PC-3 (cell line): ENCODE data around the gene AKAP8. TPM values are rescaled to one million over a fixed set of nuclear protein-coding genes. Genes with fewer than 3 reads are reported as not detected.

Source experiments
- ATAC-seq: fragments of 200-7000 bp; cut with Tn5 transposase; 2 replicates; pipeline ENCODE4 v1.9.1; 2020; ENCODE audit warnings: mild to moderate bottlenecking, moderate library complexity
- BruUV-seq: library from RNA; stranded (reverse); fragments of 400-500 nt; replicated peaks from 2 replicates; lab custom pipeline; 2021; lab: Mats Ljungman, UMichigan
- CTCF ChIA-PET: fragments of 300-600 bp; sonication (Branson Sonifier 250); formaldehyde crosslinking; loops from one replicate; lab custom pipeline; 2022; ENCODE audit warnings: antibody characterized with exemption; lab: Charles Lee
- POLR2A ChIA-PET: fragments of 300-600 bp; sonication (Branson Sonifier 250); formaldehyde crosslinking; loops from one replicate; lab custom pipeline; 2022; ENCODE audit warnings: antibody characterized with exemption; ENCODE audit not compliant: unreplicated experiment; lab: Charles Lee
- DNase-seq: peaks from one replicate; pipeline ENCODE4 v3.0.0-alpha.2; 2015
- H2AFZ ChIP-seq: fragments of 300-600 bp; sonication (generic); 2 replicates; pipeline ENCODE4 v1.6.0; 2016; ENCODE audit warnings: antibody characterized with exemption, low read length
- H3F3A ChIP-seq: fragments of 300-600 bp; sonication (generic); one replicate; pipeline ENCODE4 v1.6.0; 2017; ENCODE audit warnings: antibody characterized with exemption, low read length, control low read depth, mild to moderate bottlenecking; ENCODE audit not compliant: unreplicated experiment
- H3K27ac ChIP-seq: fragments of 300-600 bp; sonication (generic); 2 replicates; pipeline ENCODE4 v1.5.1; 2016; ENCODE audit warnings: mild to moderate bottlenecking, low read length
- H3K27me3 ChIP-seq: fragments of 300-600 bp; sonication (generic); 2 replicates; pipeline ENCODE4 v1.6.1; 2016; ENCODE audit warnings: low read length, mixed read lengths
- H3K36me3 ChIP-seq: fragments of 300-600 bp; sonication (generic); 2 replicates; pipeline ENCODE4 v1.6.1; 2016; ENCODE audit warnings: low read depth, mixed run types, low read length, mixed read lengths
- H3K4me1 ChIP-seq: fragments of 300-600 bp; sonication (generic); 2 replicates; pipeline ENCODE4 v1.5.1; 2016; ENCODE audit warnings: low read length; ENCODE audit not compliant: insufficient read depth
- H3K4me2 ChIP-seq: fragments of 300-600 bp; sonication (generic); 2 replicates; pipeline ENCODE4 v1.6.0; 2016; ENCODE audit warnings: low read length
- H3K4me3 ChIP-seq: fragments of 300-600 bp; sonication (generic); 2 replicates; pipeline ENCODE4 v1.5.1; 2016; ENCODE audit warnings: mild to moderate bottlenecking, low read length, mixed read lengths
- H3K79me2 ChIP-seq: fragments of 300-600 bp; sonication (generic); 2 replicates; pipeline ENCODE4 v1.6.1; 2017; ENCODE audit warnings: low read length, mixed read lengths
- H3K9ac ChIP-seq: fragments of 300-600 bp; sonication (generic); 2 replicates; pipeline ENCODE4 v1.6.0; 2016; ENCODE audit warnings: mild to moderate bottlenecking, low read length
- H3K9me2 ChIP-seq: fragments of 300-600 bp; sonication (generic); replicated peaks from 2 replicates; pipeline ENCODE4 v1.6.1; 2016; ENCODE audit warnings: mixed run types, low read length, mixed read lengths
- H3K9me3 ChIP-seq: fragments of 300-600 bp; sonication (generic); 2 replicates; pipeline ENCODE4 v1.6.1; 2016; ENCODE audit warnings: low read length, mixed read lengths
- H4K20me1 ChIP-seq: fragments of 300-600 bp; sonication (generic); 2 replicates; pipeline ENCODE4 v1.6.1; 2016; ENCODE audit warnings: low read length, mixed read lengths
- CTCF ChIP-seq: fragments of 300-600 bp; sonication (generic); conservative IDR thresholded peaks from 2 replicates; pipeline ENCODE4 v1.5.1; 2017; ENCODE audit warnings: antibody characterized with exemption, low read depth, mild to moderate bottlenecking, low read length
- EZH2 ChIP-seq: fragments of 300-600 bp; sonication (generic); IDR thresholded peaks from one replicate; pipeline ENCODE4 v1.6.1; 2017; ENCODE audit warnings: antibody characterized with exemption, mild to moderate bottlenecking, low read length; ENCODE audit not compliant: unreplicated experiment
- EZH2phosphoT487 ChIP-seq: fragments of 300-600 bp; sonication (generic); IDR thresholded peaks from 2 replicates; pipeline ENCODE4 v1.6.1; 2018; ENCODE audit warnings: mild to moderate bottlenecking, antibody characterized with exemption, low read length, borderline replicate concordance
- intact Hi-C: fragments of 100-400 bp; cut with micrococcal nuclease; formaldehyde crosslinking; loops from 2 replicates; pipeline ENCODE4 v1.9.0; 2023
- total RNA-seq: library from RNA; depleted of rRNA; stranded (reverse); fragments of >200 nt; gene quantifications from 2 replicates; pipeline ENCODE4 v1.2.3, GENCODE V29; 2014

AKAP8 gene
- total RNA-seq, 1 experiment from 2014 or later: 36.3 TPM

DNA sequence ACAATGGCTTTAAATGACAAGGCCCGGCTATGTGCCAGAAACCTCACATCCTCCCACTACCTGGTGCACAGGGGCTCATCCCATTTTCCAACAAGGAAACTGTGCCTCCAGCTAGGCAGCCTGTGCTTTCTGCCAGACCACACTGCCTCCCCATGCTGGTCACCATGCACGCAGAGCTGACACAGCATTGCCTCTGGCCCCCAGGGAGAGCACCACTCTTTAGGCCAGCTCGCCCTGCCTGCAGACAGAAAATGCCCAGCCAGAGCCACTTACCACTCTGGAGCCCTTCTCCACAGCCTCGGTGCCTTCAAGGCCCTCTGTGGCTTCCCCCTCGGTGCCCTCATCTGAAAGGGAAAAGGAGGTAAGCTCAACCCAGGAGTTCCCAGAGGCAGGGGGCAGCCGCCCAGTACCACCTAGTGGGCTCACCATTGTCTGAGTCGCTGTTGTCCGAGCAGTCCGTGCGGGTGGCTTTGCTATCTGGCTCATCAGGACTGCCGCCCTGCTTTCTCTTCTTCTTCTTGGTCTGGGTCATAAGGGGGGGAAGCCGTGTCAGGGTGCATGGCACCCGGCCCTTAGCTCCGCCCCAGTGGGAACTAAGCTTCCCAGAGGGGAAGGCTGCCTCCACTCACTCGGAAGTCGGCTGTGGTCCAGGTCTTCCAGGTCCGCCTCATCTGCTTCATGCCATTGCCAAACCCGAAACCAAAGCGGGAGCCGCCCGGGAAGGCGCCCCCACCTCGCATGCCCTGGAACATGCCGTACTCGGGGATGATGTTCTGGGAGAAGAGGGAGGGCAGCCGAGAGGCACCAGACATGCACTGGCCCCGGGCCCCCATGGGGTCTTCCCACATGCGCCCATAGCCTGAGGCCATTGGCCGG, 21.2 kb upstream of the AKAP8 start:
- Histone ChIP-seq H3K9ac (no peak overlapping the region), H3K9me3 (no peaks in the 10 kb centered on the region), H3K27ac (no peak overlapping the region), H3K4me3 (no peak overlapping the region), H3K9me2 (no peaks in the 10 kb centered on the region), H2AFZ (no peak overlapping the region), H3K79me2 (peaks cover 41% of the 10 kb centered on the region), H3K4me1 (no peaks in the 10 kb centered on the region), H4K20me1 (peaks cover 26% of the 10 kb centered on the region), H3K4me2 (no peak overlapping the region), H3K27me3 (no peaks in the 10 kb centered on the region), H3K36me3 (peaks cover 42% of the 10 kb centered on the region), H3F3A (no peaks in the 10 kb centered on the region)
- BruUV-seq: TSS peak; percentile 33
- CTCF ChIA-PET: no interaction called here
- intact Hi-C loops: no loop called here
- TF ChIP-seq CTCF (no peak), EZH2phosphoT487 (no peak), EZH2 (no peak)
- POLR2A ChIA-PET: no interaction called here
- DNase-seq: no peak
- ATAC-seq: no peak

DNA sequence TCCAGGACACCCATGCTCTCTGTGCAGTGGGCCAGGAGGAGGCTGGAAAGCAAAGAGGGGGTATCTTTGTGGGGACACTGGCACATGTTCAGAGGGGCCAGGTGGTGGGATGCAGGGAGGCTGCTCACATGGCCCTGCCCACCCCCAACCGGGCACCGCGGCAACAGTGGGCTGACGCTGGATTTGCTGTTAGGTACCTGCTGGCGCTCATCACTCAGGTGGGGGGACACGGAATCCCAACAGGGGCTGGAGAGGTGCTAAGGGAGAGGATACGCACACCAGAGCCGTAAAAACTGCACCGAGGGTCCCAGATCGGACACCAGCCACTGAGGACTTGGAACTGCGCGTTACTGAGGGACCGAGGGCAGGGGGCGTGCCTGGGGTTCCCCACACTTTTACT, 20.0 kb upstream of the AKAP8 start:
- Histone ChIP-seq H3K27ac (no peak overlapping the region), H3K4me1 (no peaks in the 10 kb centered on the region), H3K36me3 (peaks cover 42% of the 10 kb centered on the region), H3K27me3 (no peaks in the 10 kb centered on the region), H3K9me3 (no peaks in the 10 kb centered on the region), H3K4me2 (no peak overlapping the region), H3K9ac (no peak overlapping the region), H4K20me1 (peaks cover 22% of the 10 kb centered on the region), H3K4me3 (no peak overlapping the region), H3F3A (no peaks in the 10 kb centered on the region), H3K9me2 (no peaks in the 10 kb centered on the region), H3K79me2 (peaks cover 30% of the 10 kb centered on the region), H2AFZ (no peak overlapping the region)
- ATAC-seq (no peak), DNase-seq (no peak)
- no TSS peak for BruUV-seq
- POLR2A ChIA-PET: no interaction called here
- CTCF ChIA-PET: no interaction called here
- TF ChIP-seq EZH2phosphoT487 (no peak), EZH2 (no peak), CTCF (no peak)
- intact Hi-C loops: no loop called here

GRCh38 chr19:15399234-15399515, 19.6 kb upstream of the AKAP8 start:
- intact Hi-C loops: no loop called here
- CTCF ChIA-PET: no interaction called here
- ATAC-seq: no peak
- H3K27ac ChIP-seq: no peak overlapping the region
- H4K20me1 ChIP-seq: peaks cover 18% of the 10 kb centered on the region
- no peak overlapping the region for H3K9ac ChIP-seq
- H3K9me2 ChIP-seq: no peaks in the 10 kb centered on the region
- no peaks in the 10 kb centered on the region for H3F3A ChIP-seq
- no peaks in the 10 kb centered on the region for H3K4me1 ChIP-seq
- H2AFZ ChIP-seq: no peak overlapping the region
- peaks cover 45% of the 10 kb centered on the region for H3K36me3 ChIP-seq
- no peaks in the 10 kb centered on the region for H3K27me3 ChIP-seq
- H3K79me2 ChIP-seq: peaks cover 25% of the 10 kb centered on the region
- no peak for DNase-seq
- no TSS peak for BruUV-seq
- no peak overlapping the region for H3K4me2 ChIP-seq
- H3K4me3 ChIP-seq: no peak overlapping the region
- POLR2A ChIA-PET: no interaction called here
- TF ChIP-seq EZH2phosphoT487 (no peak), EZH2 (no peak), CTCF (no peak)
- no peaks in the 10 kb centered on the region for H3K9me3 ChIP-seq
